Stimulated activated CD8-positive, alpha-beta memory T cell treated with anti-CD3 and anti-CD28 coated beads, Interleukin-7, amount 100 ng/mL, for 48 hours (primary cell): ENCODE measurements around the gene RNPEP.
"Not testable (repeated sequence)": the region's sequence is repeated elsewhere in the genome, so short reads cannot be mapped to it uniquely, and the experiment has no call there.

Experiments used
- DNase-seq, 2 donors: peaks; one replicate each; pipeline ENCODE4 v3.0.0-alpha.2; 2020; ENCODE audit warnings: low read depth in 1 of 2; ENCODE audit errors: extremely low read depth in 1 of 2

RNPEP gene, protein sequence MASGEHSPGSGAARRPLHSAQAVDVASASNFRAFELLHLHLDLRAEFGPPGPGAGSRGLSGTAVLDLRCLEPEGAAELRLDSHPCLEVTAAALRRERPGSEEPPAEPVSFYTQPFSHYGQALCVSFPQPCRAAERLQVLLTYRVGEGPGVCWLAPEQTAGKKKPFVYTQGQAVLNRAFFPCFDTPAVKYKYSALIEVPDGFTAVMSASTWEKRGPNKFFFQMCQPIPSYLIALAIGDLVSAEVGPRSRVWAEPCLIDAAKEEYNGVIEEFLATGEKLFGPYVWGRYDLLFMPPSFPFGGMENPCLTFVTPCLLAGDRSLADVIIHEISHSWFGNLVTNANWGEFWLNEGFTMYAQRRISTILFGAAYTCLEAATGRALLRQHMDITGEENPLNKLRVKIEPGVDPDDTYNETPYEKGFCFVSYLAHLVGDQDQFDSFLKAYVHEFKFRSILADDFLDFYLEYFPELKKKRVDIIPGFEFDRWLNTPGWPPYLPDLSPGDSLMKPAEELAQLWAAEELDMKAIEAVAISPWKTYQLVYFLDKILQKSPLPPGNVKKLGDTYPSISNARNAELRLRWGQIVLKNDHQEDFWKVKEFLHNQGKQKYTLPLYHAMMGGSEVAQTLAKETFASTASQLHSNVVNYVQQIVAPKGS

DNA sequence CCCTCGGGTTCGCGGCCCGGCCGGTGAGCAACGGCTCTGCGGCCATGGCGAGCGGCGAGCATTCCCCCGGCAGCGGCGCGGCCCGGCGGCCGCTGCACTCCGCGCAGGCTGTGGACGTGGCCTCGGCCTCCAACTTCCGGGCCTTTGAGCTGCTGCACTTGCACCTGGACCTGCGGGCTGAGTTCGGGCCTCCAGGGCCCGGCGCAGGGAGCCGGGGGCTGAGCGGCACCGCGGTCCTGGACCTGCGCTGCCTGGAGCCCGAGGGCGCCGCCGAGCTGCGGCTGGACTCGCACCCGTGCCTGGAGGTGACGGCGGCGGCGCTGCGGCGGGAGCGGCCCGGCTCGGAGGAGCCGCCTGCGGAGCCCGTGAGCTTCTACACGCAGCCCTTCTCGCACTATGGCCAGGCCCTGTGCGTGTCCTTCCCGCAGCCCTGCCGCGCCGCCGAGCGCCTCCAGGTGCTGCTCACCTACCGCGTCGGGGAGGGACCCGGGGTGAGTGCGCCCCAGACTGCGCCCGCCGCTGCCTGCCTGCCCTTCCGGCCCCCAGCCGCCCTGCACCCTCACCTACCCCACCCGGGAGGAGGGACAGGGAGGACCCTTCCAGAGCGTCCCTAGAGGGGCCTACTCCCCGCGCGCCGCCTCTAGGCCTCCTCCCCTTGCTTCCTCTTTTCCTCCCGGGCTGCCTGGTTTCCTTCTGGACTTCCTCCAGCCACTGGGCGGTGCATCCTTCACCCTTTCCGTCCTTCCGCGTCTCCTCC lies at the start of gene RNPEP:
TSS of gene RNPEP (plus strand) at position 26 of the 757 bp plus-strand sequence. CDS start at position 45, 19 bp downstream.
- DNase-seq, result peak; percentile 22

GRCh38 chr1:201933840-201934430 lies 48.5 kb upstream of the RNPEP start:
- DNase-seq, result no peak

DNA sequence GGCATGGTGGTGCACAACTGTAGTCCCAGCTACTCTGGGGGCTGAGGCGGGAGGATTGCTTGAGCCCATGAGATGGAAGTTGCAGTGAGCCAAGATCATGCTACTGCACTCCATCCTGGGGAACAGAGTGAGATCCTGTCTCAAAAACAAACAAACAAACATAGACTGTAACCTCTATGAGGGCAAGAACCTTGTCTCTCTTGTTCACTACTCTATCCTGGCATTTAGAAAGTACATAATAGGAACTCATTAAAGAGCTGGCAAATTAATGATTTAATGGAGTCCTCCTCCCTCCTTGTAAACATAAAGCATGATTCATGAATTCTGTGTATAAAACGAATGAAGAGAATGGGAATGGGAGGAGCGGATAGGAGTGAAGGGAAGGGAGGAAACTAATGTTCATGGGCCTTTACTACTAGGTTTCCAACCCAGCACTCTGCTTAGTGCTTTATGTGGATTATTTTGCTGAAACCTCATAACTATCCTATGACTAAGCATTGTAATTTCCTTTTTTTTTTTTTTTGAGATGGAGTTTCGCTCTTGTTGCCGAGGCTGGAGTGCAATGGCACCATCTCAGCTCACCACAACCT lies 44.7 kb upstream of the RNPEP start:
- no peak for DNase-seq

DNA sequence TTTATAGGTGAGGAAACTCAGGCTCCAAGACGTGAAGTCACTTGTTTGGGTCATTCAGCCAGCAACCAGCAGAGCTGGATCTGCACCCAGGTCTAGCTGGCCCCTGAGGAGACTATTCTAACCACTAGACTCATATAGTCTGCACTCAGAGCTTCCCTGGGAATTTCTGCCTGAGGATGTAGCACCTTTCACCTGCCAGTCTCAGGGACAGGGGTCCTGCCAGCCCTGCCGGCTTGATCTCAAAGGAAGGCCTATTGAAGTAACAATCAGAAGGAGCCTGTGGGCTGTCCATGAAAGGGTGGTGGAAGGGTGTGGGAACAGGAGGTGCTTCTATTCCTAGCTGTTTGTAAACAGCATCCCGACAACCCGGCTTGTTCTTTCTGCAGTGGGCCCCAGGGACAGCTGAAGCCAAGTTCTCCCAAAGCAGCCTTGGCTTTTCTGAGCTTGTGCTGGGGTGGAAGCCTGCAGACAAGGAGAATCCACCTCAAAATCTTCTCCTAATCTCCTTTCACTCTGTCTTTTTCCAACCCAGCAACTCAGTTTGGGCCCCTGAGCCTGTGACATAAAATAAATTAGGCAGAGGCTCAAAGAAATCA lies 43.9 kb upstream of the RNPEP start:
- no peak for DNase-seq

- DNase-seq, result no peak
Measured at GRCh38 chr1:201939148-201939547, 43.3 kb upstream of the RNPEP start.

DNA sequence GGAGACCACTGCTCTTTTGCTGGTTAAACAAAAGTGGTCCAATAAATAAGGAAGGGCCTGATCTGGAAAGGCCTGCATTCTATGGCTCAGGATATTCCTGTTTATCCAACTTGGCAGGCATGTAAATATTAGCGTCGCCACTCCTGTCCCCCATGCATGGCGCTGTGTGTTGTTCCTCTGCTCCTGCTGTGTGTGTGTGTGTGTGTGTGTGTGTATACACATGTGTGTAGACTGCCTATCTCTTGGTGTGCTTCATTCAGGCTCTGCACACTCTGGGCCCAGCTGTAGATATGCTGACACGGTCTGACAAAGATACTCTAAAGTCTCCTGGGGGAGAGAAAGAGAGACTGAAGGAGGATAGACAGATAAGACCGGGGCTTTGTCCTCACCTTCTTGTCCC lies 42.9 kb upstream of the RNPEP start:
- no peak for DNase-seq

- DNase-seq, result not testable (repeated sequence)
Measured at GRCh38 chr1:201940316-201940715, 42.1 kb upstream of the RNPEP start.

DNA sequence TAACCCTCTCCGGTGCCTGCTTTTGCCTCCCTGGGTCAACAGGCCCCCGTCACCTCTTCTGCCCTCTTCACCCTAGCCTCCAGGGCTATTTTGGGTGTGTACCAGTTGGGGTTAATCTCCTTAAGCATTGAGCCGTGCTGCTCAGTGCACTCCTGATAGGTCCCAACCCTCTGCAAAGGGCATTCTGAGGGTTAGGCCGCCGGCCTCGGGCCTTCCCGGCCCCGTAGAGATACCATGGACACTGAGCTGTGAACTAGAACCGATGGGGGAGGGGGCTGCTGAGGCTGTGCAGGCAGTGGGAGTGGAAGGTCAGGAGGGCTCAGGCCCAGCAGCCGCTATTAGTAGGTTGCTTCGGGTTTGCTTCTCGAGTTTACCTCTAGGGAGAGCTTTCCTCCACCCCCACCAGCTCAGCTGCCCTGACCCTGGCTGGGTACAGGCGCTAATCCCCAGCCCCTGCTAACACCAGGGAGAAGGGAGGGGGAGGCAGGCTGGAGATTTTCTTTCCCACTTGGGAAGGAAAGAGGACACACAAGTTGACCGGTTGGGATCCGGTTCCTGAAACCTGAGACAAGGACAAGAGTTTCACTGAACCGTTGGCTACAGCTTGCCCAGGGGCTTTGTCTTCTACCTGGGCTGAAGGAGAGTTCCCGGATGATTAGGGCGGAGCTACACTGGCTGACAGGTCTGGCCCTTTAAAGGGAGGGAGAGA lies 40.9 kb upstream of the RNPEP start:
- DNase-seq, result no peak

DNA sequence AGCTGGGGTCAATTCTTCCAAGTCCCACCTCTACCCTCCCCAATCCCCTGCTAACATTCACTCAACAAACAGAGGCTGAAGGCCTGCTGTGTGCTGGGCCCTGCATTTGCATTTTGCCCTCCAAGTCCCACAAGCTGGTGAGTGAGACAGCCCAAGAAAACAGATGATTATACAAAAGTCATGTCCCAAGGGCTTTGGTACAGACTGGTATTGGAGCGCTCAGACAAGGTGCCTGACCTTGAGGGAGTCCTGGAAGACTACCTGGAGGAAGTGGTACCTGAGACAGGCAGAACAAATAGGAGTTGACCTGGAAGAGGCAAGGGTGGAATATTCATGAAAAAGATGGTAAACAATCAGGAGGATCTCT lies 40.3 kb upstream of the RNPEP start:
- no peak for DNase-seq

DNA sequence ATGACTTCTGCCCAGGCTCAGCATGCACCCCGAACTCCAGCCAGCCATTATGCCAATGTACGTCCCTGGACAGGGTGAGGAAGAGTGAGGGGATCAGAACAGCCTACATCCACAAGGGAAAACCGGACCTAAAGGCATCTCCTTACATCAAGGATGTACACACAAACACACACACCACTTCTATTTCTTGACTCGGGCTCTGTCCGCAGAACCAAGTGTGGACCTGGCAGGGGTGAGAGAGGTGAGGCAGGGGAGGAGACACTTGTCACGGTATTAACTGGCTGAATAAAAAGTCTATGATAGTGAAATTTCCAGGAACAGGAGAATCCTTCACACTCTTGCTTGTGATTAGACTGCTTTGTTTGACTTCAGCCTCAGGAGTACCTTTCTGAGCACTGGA lies 38.4 kb upstream of the RNPEP start:
- no peak for DNase-seq

GRCh38 chr1:201944639-201945038 lies 37.8 kb upstream of the RNPEP start:
- DNase-seq, result no peak

DNA sequence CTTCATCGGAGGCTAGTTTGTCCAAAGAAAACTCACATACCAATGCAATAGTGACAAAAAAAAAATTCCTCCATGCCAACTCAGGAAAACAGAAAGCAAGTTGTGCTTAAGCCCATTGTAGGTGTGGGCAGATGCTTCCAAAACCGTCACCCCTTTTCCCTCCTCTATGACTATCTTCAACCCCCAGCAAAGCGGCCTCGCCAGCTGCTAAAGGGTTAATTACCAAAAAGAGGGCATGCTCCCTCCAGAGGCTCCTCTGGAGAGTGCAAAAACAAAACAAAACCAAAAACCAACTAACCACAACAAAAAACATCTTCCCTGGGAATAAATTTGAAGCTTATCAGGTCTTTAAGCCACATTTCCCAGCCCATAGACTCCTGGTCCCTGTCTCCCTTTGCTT lies 37.3 kb upstream of the RNPEP start:
- DNase-seq, result no peak

- no peak for DNase-seq
Measured at GRCh38 chr1:201945863-201946223, 36.6 kb upstream of the RNPEP start.

DNA sequence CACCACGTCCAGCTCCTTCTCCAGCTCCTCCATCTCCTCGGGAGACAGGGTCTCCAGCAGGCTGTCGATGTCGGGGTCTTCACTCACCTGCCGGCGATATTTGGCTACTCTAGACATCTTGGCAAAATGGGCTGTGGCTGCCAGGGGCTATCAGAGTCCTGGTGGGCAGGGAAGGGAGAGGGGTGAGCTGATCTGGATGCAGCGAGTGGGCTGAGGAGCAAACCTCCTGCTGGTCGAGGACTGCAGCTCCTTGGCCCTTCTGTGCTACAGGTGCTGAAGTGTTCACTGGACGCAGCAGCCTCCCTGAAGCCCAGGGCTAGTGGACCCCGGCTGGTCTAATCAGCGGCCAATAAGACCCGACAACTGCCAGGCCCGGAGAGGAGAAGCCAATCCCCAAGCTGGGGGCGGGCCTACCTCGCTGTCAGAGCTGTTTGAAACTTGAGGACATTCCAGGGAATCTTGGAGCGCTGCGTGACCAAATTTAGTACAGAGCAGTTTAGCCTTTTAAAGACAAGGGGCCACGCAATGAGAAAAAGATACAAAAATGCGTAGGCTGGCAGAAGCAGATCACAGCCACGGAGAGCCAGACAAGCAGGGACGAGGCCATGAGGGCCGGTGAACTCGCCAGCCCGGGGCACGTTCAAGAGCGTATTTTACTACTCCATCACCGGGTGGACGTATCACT lies 36.1 kb upstream of the RNPEP start, which contains the start of gene LMOD1:
TSS of gene LMOD1 (minus strand) at position 325 of the 685 bp plus-strand sequence. CDS start at position 117, 208 bp downstream.
- no peak for DNase-seq

DNA sequence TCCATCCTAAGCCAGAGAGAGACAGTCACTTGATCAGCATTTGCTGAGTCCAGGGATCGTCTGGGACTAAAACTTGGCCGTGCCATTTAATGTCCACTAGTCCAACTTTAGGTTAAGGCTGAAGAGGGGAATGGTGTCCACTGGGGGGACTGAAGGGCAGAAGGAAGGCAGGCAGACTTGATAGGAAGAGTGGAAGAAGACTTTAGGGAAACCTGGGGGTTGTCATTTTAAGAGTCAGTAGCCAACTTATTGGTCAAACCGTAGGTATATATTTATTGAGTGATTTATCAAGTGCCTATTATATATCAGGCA lies 34.8 kb upstream of the RNPEP start:
- DNase-seq, result no peak

- DNase-seq, result no peak
Measured at GRCh38 chr1:201949491-201949890, 33.0 kb upstream of the RNPEP start.

DNA sequence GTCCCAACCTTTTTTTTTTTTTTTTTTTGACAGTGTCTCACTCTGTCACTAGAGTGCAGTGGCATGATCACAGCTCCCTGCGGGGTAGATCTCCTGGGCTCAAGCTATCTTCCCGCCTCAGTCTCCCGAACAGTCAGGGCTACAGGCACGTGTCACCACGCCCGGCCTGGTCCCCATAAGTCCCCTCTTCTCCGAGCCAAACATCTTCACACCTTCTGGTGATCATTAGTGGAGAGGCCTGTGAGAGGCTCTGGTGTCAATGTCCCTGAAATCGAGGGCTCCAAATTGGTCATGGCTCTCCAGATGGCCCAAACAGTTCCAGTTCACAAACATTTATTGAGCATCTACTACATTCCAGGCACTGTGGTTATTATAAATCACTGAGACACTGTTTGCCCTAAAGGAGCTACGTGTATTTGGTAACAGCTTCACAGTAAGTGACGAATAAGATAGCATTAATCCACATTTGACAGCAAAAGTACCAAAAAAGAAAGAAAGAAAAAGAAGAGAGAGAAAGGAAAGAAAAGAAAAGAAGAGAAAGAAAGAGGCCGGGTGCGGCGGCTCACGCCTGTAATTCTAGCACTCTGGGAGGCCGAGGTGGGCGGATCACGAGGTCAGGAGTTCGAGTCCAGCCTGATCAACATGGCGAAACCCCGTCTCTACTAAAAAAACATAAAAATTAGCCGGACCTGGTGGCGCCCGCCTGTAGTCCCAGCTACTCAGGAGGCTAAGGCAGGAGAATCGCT lies 28.0 kb upstream of the RNPEP start:
- DNase-seq, result no peak

- DNase-seq, result peak; percentile 93 to 94
Measured at GRCh38 chr1:201955009-201955728, 27.3 kb upstream of the RNPEP start, which contains the start of gene TIMM17A. TSS of gene TIMM17A (plus strand) at chr1:201955503. CDS start at chr1:201955527, 24 bp downstream.
